Peyer's patch (tissue), 4 donors: Measurements from ENCODE around the gene TMEFF2.

ENCODE experiments used
- POLR2A ChIP-seq, 2 donors: fragments of 450-650 bp; IDR thresholded peaks; one replicate each; pipeline ENCODE4 v1.5.1; 2017; ENCODE audit warnings: antibody characterized with exemption in 2 of 2, mild to moderate bottlenecking in 2 of 2, moderate library complexity in 2 of 2
- TF ChIP-seq, protein P1 (sequence below), 6 experiments: fragments of 450-650 bp in 4 of 6; fragments of 200-600 bp in 2 of 6; sonication (generic) in 1 of 6; IDR thresholded peaks; one replicate each; pipeline ENCODE4 v1.5.1; 2017 to 2019; ENCODE audit warnings: antibody characterized with exemption in 6 of 6, mild to moderate bottlenecking in 3 of 6, moderate library complexity in 1 of 6

DNA sequence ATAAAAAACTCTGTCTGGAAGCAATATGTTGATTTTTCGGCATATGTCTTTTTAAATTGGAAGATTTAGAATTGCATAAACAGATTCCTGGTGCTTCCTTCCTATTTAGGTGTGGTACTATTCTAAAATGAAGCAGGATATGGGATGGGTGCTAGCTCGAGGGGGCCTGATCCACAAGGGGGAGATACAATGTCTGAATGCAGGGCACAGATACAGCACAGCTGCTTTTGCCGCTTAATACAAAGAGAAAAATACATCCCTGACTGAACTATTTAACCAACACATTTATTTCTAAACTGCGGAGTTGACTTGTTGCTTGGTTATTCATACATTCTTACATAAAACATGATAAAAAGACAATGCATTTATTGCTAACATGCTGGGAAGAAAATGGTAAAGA is 169.1 kb downstream of the TMEFF2 start:
- TF ChIP-seq, protein P1, sequence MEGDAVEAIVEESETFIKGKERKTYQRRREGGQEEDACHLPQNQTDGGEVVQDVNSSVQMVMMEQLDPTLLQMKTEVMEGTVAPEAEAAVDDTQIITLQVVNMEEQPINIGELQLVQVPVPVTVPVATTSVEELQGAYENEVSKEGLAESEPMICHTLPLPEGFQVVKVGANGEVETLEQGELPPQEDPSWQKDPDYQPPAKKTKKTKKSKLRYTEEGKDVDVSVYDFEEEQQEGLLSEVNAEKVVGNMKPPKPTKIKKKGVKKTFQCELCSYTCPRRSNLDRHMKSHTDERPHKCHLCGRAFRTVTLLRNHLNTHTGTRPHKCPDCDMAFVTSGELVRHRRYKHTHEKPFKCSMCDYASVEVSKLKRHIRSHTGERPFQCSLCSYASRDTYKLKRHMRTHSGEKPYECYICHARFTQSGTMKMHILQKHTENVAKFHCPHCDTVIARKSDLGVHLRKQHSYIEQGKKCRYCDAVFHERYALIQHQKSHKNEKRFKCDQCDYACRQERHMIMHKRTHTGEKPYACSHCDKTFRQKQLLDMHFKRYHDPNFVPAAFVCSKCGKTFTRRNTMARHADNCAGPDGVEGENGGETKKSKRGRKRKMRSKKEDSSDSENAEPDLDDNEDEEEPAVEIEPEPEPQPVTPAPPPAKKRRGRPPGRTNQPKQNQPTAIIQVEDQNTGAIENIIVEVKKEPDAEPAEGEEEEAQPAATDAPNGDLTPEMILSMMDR (IDR thresholded peaks at IDR 0.05), result no peak
- TF ChIP-seq POLR2A (IDR thresholded peaks at IDR 0.05), result no peak
